ENCODE results near the gene MTG1. TPM values are rescaled to one million over a fixed set of nuclear protein-coding genes. Genes with fewer than 3 reads are reported as not detected.

The MTG1 gene
- total and polyA plus RNA-seq, 10 of the 15 experiments (the other 5 are each of a cell fraction or from before 2014, with no cell fraction given) = 6.2 to 104 (median 62.5) TPM

GRCh38 chr10:133366751-133367150 is 27.2 kb upstream of the MTG1 start:
- Histone ChIP-seq H3K79me2 (ENCODE audit: control insufficient read depth, insufficient read depth, low read length) (no peaks in the 10 kb centered on the region; the same call in 1 of the 2 replicates), H3K4me1 (ENCODE audit: control insufficient read depth, insufficient read depth, low read length) (peaks cover 8% of the 10 kb centered on the region), H3K36me3 (ENCODE audit: control insufficient read depth in 2 of 2, insufficient read depth in 2 of 2, low read length in 1 of 2) (peaks cover 5 to 13% of the 10 kb centered on the region in 2 experiments), H3K4me3 (no peak overlapping the region), H3K9ac (ENCODE audit: control insufficient read depth, insufficient read depth, low read length) (no peak overlapping the region), H3K27ac (ENCODE audit: control insufficient read depth, insufficient read depth) (no peak overlapping the region), H4K20me1 (ENCODE audit: control insufficient read depth, insufficient read depth) (no peaks in the 10 kb centered on the region), H3K27me3 (replicated peaks in 1 of 2; ENCODE audit: control insufficient read depth in 2 of 2, insufficient read depth in 2 of 2, low read length in 1 of 2) (no peaks in the 10 kb centered on the region), H2AFZ (ENCODE audit: control insufficient read depth, low read depth, low read length) (no peak overlapping the region), H3K9me3 (replicated peaks; ENCODE audit: control insufficient read depth, insufficient read depth, low read length) (no peaks in the 10 kb centered on the region), H3K4me2 (ENCODE audit: control insufficient read depth, insufficient read depth) (no peak overlapping the region)
- no TSS peak for BruUV-seq (replicated peaks)
- ATAC-seq (no peak), FAIRE-seq (no peak), DNase-seq (ENCODE audit: low read depth, low spot score) (no peak)
- 98% methylated on average over 9 of the region's 13 CpGs for WGBS (ENCODE audit: insufficient coverage, insufficient replicate concordance, low lambda C conversion rate, missing lambda C conversion rate)
- in situ Hi-C loops (cut with MboI) = no loop called here
- POLR2A ChIA-PET = no interaction called here
- intact Hi-C loops (cut with micrococcal nuclease; ENCODE audit: unreplicated experiment) = no loop called here
- CTCF ChIA-PET = no interaction called here
- SMC1A ChIA-PET (ENCODE audit: uncharacterized antibody, unreplicated experiment) = no interaction called here
- RAD21 ChIA-PET (ENCODE audit: unreplicated experiment) = no interaction called here
- no peak for TF ChIP-seq KAT2A (conservative IDR thresholded peaks at IDR 0.05; ENCODE audit: control insufficient read depth, low read depth, low read length)
- no peak for TF ChIP-seq SUZ12 (IDR thresholded peaks at IDR 0.05; ENCODE audit: unreplicated experiment)
- TF ChIP-seq, protein P1, sequence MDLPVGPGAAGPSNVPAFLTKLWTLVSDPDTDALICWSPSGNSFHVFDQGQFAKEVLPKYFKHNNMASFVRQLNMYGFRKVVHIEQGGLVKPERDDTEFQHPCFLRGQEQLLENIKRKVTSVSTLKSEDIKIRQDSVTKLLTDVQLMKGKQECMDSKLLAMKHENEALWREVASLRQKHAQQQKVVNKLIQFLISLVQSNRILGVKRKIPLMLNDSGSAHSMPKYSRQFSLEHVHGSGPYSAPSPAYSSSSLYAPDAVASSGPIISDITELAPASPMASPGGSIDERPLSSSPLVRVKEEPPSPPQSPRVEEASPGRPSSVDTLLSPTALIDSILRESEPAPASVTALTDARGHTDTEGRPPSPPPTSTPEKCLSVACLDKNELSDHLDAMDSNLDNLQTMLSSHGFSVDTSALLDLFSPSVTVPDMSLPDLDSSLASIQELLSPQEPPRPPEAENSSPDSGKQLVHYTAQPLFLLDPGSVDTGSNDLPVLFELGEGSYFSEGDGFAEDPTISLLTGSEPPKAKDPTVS (IDR thresholded peaks at IDR 0.05; ENCODE audit: low read depth, low read length) = no peak
- TF ChIP-seq TCF7 (IDR thresholded peaks at IDR 0.05; ENCODE audit: borderline replicate concordance) = no peak
- no peak for TF ChIP-seq ZNF622 (IDR thresholded peaks at IDR 0.05)
- TF ChIP-seq RFX5 (IDR thresholded peaks at IDR 0.05; ENCODE audit: low read depth, low read length) = no peak
- TF ChIP-seq, protein P2, sequence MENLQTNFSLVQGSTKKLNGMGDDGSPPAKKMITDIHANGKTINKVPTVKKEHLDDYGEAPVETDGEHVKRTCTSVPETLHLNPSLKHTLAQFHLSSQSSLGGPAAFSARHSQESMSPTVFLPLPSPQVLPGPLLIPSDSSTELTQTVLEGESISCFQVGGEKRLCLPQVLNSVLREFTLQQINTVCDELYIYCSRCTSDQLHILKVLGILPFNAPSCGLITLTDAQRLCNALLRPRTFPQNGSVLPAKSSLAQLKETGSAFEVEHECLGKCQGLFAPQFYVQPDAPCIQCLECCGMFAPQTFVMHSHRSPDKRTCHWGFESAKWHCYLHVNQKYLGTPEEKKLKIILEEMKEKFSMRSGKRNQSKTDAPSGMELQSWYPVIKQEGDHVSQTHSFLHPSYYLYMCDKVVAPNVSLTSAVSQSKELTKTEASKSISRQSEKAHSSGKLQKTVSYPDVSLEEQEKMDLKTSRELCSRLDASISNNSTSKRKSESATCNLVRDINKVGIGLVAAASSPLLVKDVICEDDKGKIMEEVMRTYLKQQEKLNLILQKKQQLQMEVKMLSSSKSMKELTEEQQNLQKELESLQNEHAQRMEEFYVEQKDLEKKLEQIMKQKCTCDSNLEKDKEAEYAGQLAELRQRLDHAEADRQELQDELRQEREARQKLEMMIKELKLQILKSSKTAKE (IDR thresholded peaks at IDR 0.05; ENCODE audit: low read depth, poor library complexity, severe bottlenecking) = no peak
- no peak for TF ChIP-seq SPI1 (IDR thresholded peaks at IDR 0.05; ENCODE audit: borderline replicate concordance, insufficient read depth, low read depth, low read length)
- no peak for TF ChIP-seq STAT1 (conservative IDR thresholded peaks at IDR 0.05)
- TF ChIP-seq TCF3 (IDR thresholded peaks at IDR 0.05; ENCODE audit: borderline replicate concordance, insufficient read depth, low read depth, low read length) = no peak
- no peak for TF ChIP-seq ZBTB11 (CRISPR knock-in tag; IDR thresholded peaks at IDR 0.05)
- TF ChIP-seq, protein P3, sequence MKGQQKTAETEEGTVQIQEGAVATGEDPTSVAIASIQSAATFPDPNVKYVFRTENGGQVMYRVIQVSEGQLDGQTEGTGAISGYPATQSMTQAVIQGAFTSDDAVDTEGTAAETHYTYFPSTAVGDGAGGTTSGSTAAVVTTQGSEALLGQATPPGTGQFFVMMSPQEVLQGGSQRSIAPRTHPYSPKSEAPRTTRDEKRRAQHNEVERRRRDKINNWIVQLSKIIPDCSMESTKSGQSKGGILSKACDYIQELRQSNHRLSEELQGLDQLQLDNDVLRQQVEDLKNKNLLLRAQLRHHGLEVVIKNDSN (IDR thresholded peaks at IDR 0.05; ENCODE audit: borderline replicate concordance, extremely low read length, insufficient read depth, low read depth, low read length) = no peak
- no peak for TF ChIP-seq YY1 (IDR thresholded peaks at IDR 0.05; ENCODE audit: low read depth, low read length)
- no peak for TF ChIP-seq RAD21 (IDR thresholded peaks at IDR 0.05; ENCODE audit: insufficient read depth, low read depth, low read length)
